GM18870 (cell line): ENCODE measurements around the gene CSF1R.

ENCODE experiments used
- ATAC-seq: cut with Tn5 transposase; IDR thresholded peaks from one replicate; pipeline ENCODE4 v1.9.1; 2021; ENCODE audit warnings: moderate library complexity; ENCODE audit not compliant: unreplicated experiment

The CSF1R gene

GRCh38 chr5:150121448-150122157 lies 35.2 kb upstream of the CSF1R start:
- no peak for ATAC-seq

- ATAC-seq, result no peak
Measured at GRCh38 chr5:150120617-150121447, 34.5 kb upstream of the CSF1R start.

- no peak for ATAC-seq
Measured at GRCh38 chr5:150120062-150120441, 33.7 kb upstream of the CSF1R start.

- no peak for ATAC-seq
Measured at GRCh38 chr5:150119421-150120061, 33.2 kb upstream of the CSF1R start.

DNA sequence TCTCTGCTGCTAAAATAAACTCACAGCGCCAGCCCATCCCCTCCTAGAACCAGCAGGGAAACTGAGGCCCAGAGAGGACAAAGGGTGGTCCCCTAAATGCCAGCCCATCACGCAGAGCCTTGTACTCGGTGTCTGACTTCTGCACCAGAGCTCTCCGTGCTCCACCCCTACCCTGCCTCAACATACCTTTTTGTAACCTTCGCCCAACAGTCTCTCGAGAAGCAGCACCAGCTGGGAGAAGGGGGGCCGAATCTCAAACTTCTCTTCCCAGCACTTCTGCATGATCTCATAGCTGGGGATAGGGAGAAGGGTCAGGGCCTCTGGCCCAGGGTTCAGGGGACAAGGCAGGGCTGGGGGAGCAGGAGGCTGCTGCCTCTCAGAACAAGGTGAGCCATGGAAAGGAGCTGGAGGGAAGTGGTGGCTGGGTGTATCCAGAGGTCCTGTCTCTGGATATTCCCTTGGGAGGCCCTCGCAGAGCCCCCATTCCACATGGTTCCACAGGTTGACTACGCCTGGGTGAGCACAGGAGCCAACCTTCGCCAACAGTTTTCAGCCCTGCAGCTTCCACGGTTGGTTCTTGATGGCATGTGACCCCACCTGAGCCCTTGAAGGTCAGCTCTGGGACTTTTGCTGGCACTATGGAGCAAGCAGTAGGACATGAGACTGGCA lies 32.3 kb upstream of the CSF1R start:
- ATAC-seq, result no peak

DNA sequence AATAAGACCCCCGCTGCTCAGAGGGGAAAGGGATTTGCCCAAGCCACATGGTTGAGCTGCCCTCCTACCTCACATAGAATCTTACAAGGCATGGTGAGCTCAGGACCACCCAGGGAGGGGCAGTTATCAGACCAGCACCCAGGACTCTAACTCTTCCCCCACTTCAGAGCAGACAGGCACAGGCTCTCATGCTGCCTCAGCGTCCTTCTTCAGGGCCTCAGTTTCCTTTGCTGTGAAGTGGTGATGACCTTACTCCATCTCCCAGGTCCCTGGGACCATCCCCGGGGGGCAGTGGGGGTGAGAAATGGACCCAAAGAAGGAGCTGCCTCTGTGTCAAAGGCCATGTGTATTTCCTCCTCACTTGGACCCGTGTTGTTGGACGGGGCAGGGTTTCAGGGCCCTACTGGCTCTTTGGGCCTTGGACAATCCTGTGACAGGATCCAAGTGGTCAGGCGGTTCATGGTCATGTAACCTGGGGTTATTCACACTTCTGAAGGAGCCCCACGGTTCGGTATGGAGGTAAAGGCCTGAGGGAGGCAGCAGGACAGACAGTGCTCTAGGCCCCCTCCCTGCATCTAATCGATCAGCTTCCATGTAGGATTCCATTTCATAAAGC lies 31.7 kb upstream of the CSF1R start:
- no peak for ATAC-seq

DNA sequence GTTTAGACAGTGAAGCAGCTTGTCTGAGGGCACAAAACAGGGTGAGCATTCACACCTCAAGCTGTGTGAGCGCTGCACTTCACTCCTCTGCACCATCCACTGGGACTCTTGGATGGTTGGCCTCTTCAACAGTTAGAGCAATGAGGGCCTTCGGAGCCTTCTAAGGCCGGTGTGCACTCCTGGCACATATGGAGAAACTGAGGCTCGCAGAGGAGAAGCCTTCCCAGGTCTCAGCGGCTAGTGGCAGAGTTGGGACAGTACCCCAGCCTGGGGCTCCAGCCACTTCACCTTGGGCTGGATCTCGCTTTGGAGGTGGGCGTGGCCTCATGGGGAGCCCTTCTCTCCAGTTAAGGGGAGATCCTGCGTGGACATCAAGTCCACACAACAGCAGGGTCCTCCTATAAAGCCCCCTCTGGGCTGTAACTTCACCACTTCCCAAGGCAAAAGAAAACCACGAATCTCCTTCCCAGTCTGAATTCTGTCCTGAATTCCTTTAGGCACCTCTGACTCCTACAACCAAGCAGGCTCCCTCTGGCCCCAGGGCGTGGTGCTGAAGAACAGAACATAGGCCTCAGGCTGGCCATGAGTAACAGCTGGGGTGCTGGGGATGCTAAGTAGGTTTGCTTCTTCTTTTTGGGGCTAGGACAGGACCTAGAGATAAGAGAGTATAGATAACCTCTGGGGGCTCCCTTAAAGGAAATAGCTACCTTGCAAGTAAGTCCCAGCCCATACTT lies 30.5 kb upstream of the CSF1R start:
- ATAC-seq, result no peak

- ATAC-seq, result no peak
Measured at GRCh38 chr5:150114773-150115408, 28.5 kb upstream of the CSF1R start.

GRCh38 chr5:150114102-150114641 lies 27.8 kb upstream of the CSF1R start:
- no peak for ATAC-seq

DNA sequence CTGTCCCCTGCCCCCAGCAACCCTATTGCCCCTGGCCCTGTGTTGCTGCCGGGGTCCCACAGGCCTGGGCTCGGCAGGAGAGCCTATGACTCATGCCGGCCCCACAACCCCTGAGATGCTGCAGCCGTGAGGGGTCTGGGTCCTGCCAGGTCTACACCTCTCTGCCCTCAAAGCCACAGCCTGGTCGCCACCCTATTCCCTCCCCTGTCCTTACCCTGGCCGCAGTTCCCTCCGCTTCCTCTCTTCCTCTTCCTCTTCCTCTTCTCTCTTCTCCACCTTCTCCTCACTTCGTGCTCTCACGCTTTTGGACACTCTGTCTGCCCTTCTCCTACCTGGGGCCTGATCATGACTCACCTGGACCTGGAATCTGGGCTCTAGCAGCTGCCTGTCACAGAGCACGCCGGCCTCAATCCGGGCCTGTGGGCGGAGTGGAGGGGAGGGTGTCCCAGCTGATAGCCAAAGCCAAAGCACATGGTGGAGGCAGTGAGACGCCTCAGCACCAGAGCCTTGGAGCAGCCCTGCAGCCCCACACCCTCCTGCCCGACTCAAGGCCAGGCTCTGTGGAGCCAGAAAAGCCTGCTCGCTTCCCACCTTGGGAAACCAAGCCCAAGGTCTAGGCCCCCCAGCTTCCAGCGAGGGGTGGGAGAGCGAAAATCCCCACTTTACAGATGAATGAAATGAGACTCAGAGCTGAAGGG lies 26.8 kb upstream of the CSF1R start:
- ATAC-seq, result no peak

DNA sequence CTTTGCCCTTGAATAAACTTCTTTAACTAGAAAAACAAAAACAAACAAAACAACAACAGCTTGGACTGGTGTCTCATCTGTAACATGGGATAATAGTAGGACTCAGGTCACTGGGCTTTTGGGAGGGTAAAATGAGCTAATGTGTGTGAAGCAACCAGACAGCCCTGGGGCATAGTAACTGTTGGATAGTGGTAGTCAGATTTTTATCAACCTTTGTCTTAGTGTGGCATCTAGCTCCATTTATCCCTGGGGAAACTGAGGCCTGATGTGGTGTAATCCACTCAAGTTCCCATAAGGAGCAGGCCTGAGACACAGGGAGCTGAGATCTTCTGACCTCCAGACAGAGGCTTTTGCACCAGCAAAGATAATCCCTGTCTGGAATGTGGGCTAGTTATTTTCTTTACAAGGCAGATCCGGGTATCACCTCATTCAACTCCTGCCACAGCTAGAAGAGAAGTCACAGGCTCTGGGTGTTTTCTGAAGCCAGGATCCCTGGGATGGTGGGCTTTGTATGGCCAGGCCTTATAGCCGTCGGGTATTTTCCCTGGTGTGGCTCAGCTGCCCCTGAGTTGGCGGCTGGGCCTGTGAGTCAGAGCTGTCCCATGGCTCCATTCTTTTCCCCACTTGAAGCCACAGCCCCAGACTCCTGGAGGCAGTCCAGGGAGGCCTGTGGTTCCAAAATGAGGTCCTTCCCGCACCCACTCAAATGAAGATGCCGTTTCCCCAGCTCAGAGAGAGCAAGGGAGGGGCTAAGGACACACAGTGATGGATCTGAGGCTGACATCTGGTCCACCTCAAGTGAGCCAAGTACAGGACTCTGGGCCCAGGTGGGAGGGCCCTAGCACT lies 26.1 kb upstream of the CSF1R start:
- ATAC-seq, result no peak

- no peak for ATAC-seq
Measured at GRCh38 chr5:150111122-150111521, 24.8 kb upstream of the CSF1R start.

DNA sequence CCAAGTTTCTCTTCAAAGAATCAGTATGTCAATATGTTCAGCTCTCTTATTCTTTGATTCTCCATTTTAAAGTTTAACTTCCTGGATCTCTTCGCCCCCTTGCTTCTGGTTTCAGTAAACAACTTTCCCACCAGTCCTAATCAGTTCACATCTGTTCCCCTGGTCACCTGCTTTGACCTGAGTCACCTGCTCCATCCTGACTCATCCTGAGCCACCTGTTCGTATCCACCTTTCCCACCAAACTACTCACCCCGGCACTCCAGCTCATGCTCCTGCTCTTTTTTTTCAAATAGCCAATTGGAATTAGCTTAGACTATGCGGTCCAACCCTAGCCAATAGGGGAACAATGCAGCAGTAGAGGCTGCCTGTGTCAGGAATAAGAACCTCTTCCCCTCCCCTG lies 23.6 kb upstream of the CSF1R start:
- ATAC-seq, result no peak

DNA sequence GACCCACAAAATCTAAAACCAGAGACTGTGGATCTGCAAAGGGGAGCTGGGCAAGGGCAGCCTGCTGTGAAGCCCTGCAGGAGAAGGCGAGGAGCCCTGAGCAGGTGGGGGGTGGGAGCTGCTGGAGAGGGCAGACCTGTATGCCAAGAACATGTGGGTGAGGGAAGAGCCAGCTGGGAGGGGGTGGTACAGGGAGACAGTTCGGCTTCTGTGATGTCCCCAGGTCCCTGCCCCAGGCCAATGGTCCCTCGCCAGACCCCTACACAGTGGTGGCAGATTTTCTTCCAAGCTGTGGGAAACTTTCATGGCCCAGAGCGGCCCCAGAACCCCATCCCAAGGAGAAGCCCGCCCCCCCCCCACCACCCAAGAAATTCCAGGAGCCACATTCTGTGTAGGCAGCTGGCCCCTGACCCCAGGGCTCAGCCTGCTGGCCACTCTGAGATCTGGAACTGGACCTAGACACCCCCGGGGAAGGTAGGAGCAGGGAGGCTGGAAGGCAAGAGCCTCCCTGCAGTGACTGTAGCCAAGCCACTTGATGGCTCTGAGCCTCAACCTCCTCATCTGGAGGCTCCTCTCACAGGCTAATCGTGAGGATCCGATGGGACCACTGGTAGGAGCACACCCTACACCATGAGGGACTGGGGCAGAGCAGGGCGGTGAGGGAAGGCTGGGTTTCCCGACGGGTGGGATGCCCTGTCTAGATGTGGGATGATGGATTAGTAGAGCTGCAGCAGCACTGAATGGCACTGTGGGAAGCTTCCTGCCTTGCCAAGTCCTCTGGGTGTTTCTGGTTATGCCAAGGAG lies 22.6 kb upstream of the CSF1R start:
- no peak for ATAC-seq

- ATAC-seq, result no peak
Measured at GRCh38 chr5:150107909-150108447, 21.6 kb upstream of the CSF1R start.

DNA sequence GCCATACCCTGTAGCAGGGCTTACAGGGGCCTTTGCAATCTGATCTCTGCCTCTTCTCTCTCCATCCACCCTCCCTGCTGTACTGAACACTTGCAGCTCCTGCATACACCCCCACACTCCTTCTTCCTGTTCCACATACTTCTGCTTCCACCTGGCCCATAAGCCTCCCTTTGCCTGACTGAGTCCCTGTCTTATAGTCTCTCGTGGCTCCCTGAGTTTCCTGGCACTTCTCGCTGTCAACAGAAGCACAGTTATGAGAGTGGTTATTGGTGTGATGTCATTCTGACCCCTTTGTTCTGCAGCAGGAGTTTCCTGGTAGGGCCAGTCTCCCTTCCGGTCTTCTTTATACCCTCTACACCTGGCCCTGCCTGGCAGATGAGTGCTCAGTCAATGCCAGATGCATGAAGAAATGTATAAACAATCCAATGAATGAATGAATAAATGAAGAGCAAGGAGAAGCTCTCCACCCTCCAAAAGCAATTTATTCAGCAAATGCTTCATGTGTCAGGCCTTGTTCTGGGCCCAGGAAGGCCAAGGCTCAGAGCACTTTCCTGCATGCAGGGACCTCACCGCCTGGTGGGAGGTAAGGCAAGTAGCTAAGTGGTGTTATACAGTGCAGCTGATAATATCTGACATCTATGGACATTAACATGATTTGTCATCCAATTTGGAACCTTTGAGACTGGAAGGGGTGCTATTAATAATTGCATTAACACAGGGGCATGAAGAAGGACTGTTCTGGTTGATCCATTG lies 20.5 kb upstream of the CSF1R start:
- ATAC-seq, result no peak
